Lung (tissue), 12 donors: ENCODE results near the gene PAPPA. TPM values are rescaled to one million over a fixed set of nuclear protein-coding genes. Genes with fewer than 3 reads are reported as not detected.

ENCODE experiments used
- ATAC-seq: fragments of 200-7000 bp; cut with Tn5 transposase; one replicate; pipeline ENCODE4 v1.9.1; 2020; ENCODE audit warnings: moderate number of reproducible peaks; ENCODE audit not compliant: insufficient read depth, low FRiP score
- DNase-seq, 3 donors: peaks; one replicate each; pipeline ENCODE4 v3.0.0-alpha.2; 2013 to 2017
- H3K27ac ChIP-seq, 2 donors: one replicate each; pipeline ENCODE4 v1.5.1; 2013; ENCODE audit warnings: mild to moderate bottlenecking in 2 of 2, moderate library complexity in 2 of 2, control low read depth in 1 of 2, inconsistent platforms in 1 of 2, low read depth in 1 of 2, low read length in 1 of 2
- H3K27me3 ChIP-seq, 3 donors: one replicate each; pipeline ENCODE4 v1.5.1; 2013; ENCODE audit warnings: low read length in 2 of 3; ENCODE audit not compliant: control insufficient read depth in 3 of 3, insufficient read depth in 3 of 3
- H3K36me3 ChIP-seq, 4 donors: one replicate each; pipeline ENCODE4 v1.5.1; 2013; ENCODE audit warnings: low read length in 4 of 4, mild to moderate bottlenecking in 1 of 4, moderate library complexity in 1 of 4; ENCODE audit not compliant: control insufficient read depth in 4 of 4, insufficient read depth in 4 of 4
- H3K4me1 ChIP-seq, 5 donors: one replicate each; pipeline ENCODE4 v1.5.1; 2013; ENCODE audit warnings: low read length in 5 of 5, mild to moderate bottlenecking in 2 of 5, moderate library complexity in 1 of 5; ENCODE audit not compliant: control insufficient read depth in 5 of 5, insufficient read depth in 5 of 5
- H3K4me3 ChIP-seq: one replicate; pipeline ENCODE4 v1.5.1; 2013; ENCODE audit warnings: mild to moderate bottlenecking, control low read depth, moderate library complexity
- H3K9ac ChIP-seq, 2 donors: one replicate each; pipeline ENCODE4 v1.5.1; 2013; ENCODE audit warnings: low read length in 2 of 2, control low read depth in 1 of 2; ENCODE audit not compliant: insufficient read depth in 1 of 2
- H3K9me3 ChIP-seq, 4 donors: one replicate each; pipeline ENCODE4 v1.5.1; 2013; ENCODE audit warnings: low read length in 3 of 4, mild to moderate bottlenecking in 1 of 4, moderate library complexity in 1 of 4; ENCODE audit not compliant: control insufficient read depth in 4 of 4, insufficient read depth in 3 of 4
- CTCF ChIP-seq: IDR thresholded peaks from 2 replicates; pipeline ENCODE4 v1.5.1; 2012; ENCODE audit warnings: mild to moderate bottlenecking; ENCODE audit errors: control extremely low read depth, extremely low read depth
- WGBS, 2 donors: extraction: QIAGEN DNeasy Blood & Tissue Kit; methylation state at CpG; one replicate each; pipeline ENCODE4 v1.1.7; 2013; 5-methylcytosine and 5-hydroxymethylcytosine counted together
- polyA plus RNA-seq, 2 donors: library from polyadenylated mRNA; stranded (reverse); fragments of 200-250 nt; gene quantifications; one replicate each; pipeline ENCODE4 v1.2.1, GENCODE V29; 2013
- total RNA-seq, 2 donors: library from RNA; depleted of rRNA in 1 of 2; stranded (reverse); fragments of >200 nt in 1 of 2; gene quantifications; one replicate each; pipeline ENCODE4 v1.2.1, GENCODE V29; 2014 to 2021
- donor health status: control.
- donor health status: control.
- donor health status: Bipolar disorder and iron deficiency.
- donor health status: healthy.
- donor health status: DM: yes; HTN: yes; CAD: no.

The PAPPA gene
- total and polyA plus RNA-seq, 4 donors, result 0.45 to 6.7 (median 3.6) TPM

DNA sequence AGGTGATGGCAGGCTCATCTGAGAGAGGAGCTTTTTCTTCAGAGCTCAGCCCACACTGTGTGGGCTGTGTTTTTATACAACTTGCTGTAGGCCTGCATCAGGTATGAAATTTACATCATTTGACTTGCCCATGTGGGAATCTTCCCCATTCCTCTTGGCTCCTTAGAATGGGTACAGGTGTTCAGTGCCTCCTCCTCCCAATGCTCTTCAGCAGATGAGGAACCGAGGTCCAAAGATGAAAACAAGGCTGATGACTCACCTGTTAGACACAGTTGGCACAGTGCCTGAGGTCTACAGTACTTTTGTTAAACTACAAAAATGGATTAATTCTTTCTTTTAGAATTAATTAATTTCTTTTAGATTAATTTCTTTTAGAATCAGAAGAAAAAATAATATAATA lies 20.8 kb downstream of the PAPPA start:
- ATAC-seq (no peak), DNase-seq (no peak)
- Histone ChIP-seq H3K4me1 (no peaks in the 10 kb centered on the region), H3K27ac (no peak overlapping the region), H3K4me3 (no peak overlapping the region), H3K9me3 (peaks cover 0 to 3% (median 0%) of the 10 kb centered on the region in 4 donors), H3K9ac (no peak overlapping the region), H3K36me3 (no peaks in the 10 kb centered on the region), H3K27me3 (peaks cover 0 to 2% (median 0%) of the 10 kb centered on the region in 3 donors)
- WGBS, 2 donors, result 50 to 77% methylated on average over 1 of the region's 1 CpG
- TF ChIP-seq CTCF, result no peak

GRCh38 chr9:116175614-116176013 lies 22.0 kb downstream of the PAPPA start:
- H3K9me3 ChIP-seq, result peaks cover 0 to 3% (median 0%) of the 10 kb centered on the region in 4 donors
- 42 to 50% methylated on average over 1 of the region's 1 CpG for WGBS, 2 donors
- H3K9ac ChIP-seq, result no peak overlapping the region
- TF ChIP-seq CTCF, result no peak
- DNase-seq, result no peak
- no peaks in the 10 kb centered on the region for H3K36me3 ChIP-seq
- no peak for ATAC-seq
- no peak overlapping the region for H3K27ac ChIP-seq
- H3K27me3 ChIP-seq, result peaks cover 0 to 2% (median 0%) of the 10 kb centered on the region in 3 donors
- no peaks in the 10 kb centered on the region for H3K4me1 ChIP-seq
- no peak overlapping the region for H3K4me3 ChIP-seq

DNA sequence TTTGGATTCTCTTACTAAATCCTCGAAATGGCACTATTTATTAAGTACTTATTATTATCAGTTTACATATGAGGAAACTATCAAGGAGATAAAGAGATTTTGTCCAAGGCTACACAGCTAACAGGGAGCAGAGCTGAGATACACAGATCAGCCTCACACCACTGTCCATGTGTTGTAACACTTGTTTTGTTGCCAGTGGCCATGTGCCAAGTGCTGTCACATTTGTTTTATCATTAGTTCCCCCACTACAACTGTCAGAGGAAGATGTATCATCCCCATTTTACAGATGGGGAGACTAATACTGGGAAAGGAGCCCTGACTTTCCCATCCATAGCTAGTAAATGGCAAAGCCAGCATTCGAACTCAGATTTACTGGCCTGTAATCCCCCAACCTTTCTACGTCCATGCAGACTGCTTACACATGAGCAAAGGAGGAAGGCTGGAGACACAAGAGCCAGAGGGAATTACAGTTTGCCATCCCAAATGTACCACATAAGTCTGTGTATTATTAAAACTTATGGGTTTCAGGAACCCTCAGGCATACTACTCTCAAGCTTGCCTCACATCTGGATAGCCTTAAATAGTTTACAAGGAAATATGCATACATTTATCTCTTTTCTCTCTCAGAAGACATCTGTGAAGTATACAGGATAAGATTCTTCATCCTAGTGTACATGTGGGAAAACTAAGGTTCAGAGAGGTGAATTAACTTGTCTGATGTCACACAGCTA lies 25.1 kb downstream of the PAPPA start:
- Histone ChIP-seq H3K4me1 (no peaks in the 10 kb centered on the region), H3K36me3 (no peaks in the 10 kb centered on the region), H3K27me3 (peaks cover 0 to 2% (median 0%) of the 10 kb centered on the region in 3 donors), H3K27ac (no peak overlapping the region), H3K4me3 (no peak overlapping the region), H3K9me3 (peaks cover 0 to 1% (median 0%) of the 10 kb centered on the region in 4 donors), H3K9ac (no peak overlapping the region)
- WGBS, 2 donors, result 63 to 74% methylated on average over 3 of the region's 3 CpGs
- ATAC-seq, result no peak
- DNase-seq, result peak in 2 of 3 donors; percentile 16 to 57
- no peak for TF ChIP-seq CTCF
